Heart left ventricle (tissue), 13 donors: Measurements from ENCODE around the gene DCDC2.

Experiments
- POLR2A ChIP-seq, 2 donors: fragments of 450-650 bp; IDR thresholded peaks; one replicate each; pipeline ENCODE4 v1.6.1; 2017; ENCODE audit warnings: antibody characterized with exemption in 2 of 2, mild to moderate bottlenecking in 2 of 2, moderate library complexity in 2 of 2
- TF ChIP-seq, protein P1 (sequence below), 12 donors: fragments of 200-600 bp; sonication (generic) in 4 of 12; IDR thresholded peaks; one replicate each; pipeline versions ENCODE4 v1.5.0 to v1.8.0; 2018 to 2022; ENCODE audit warnings: antibody characterized with exemption in 12 of 12, mild to moderate bottlenecking in 5 of 12
- donor health status: ischemic (EF 13 %, LVEDD 7.1; RV severe dilation, severe dysfunction).
- donor health status: DM: no; HTN: yes; CAD: no.
- donor health status: DM: no; HTN: no; CAD: no.
- donor health status: ischemic (EF 25% LVEDD 6.9; RV normal size, moderate dysfunction).
- donor health status: ischemic (EF 25% LVEDD 5.7; RV mildly dilated, moderate dysfunction).
- donor health status: ischemic (EF 35%, LVEDD 5.7; RV mildly dilated, moderate dysfunction).
- donor health status: nonischemic (EF 11% LVEDD 7.7; RV severe dilation, severe dysfunction).
- donor health status: DM: yes; HTN: yes; CAD: no.
- donor health status: PGD.
- donor health status: ischemic (EF 29% LVEDD 5.4; RV normal size, mild dysfunction).
- donor health status: nonischemic (EF 23%, LVEDD 6.1; RV moderate dilation, normal function).

DNA sequence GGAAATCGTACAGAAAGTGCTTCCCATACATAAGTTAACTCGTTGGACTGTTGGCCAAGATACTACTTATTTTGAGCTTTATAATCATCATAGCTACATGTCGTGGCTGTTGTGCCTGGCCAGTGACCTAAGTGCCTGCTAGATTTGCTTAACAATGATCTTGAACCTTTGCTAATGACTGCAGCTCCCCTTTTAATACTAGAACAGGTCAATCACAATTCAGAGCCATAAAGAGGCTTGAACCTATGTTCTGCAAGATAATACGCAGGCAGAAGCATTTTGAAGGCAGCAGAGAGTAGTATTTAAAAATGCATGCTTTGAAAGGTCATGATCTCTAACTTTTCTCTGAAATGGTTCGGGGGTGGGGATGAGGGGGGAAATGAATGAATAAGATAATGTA lies 47.4 kb upstream of the DCDC2 start:
- no peak for TF ChIP-seq POLR2A (IDR thresholded peaks at IDR 0.05)
- TF ChIP-seq, protein P1, sequence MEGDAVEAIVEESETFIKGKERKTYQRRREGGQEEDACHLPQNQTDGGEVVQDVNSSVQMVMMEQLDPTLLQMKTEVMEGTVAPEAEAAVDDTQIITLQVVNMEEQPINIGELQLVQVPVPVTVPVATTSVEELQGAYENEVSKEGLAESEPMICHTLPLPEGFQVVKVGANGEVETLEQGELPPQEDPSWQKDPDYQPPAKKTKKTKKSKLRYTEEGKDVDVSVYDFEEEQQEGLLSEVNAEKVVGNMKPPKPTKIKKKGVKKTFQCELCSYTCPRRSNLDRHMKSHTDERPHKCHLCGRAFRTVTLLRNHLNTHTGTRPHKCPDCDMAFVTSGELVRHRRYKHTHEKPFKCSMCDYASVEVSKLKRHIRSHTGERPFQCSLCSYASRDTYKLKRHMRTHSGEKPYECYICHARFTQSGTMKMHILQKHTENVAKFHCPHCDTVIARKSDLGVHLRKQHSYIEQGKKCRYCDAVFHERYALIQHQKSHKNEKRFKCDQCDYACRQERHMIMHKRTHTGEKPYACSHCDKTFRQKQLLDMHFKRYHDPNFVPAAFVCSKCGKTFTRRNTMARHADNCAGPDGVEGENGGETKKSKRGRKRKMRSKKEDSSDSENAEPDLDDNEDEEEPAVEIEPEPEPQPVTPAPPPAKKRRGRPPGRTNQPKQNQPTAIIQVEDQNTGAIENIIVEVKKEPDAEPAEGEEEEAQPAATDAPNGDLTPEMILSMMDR (IDR thresholded peaks at IDR 0.05), result no peak
